Stomach smooth muscle (tissue), 2 donors: Measurements from ENCODE around the gene PPM1A.

Source experiments
- H3K27ac ChIP-seq: one replicate; pipeline ENCODE4 v1.7.0; 2013; ENCODE audit warnings: mild to moderate bottlenecking, low read length, inconsistent platforms
- H3K27me3 ChIP-seq, 2 donors: one replicate each; pipeline ENCODE4 v1.7.0; 2013; ENCODE audit warnings: low read length in 2 of 2; ENCODE audit not compliant: insufficient read depth in 2 of 2, control insufficient read depth in 1 of 2
- H3K36me3 ChIP-seq, 2 donors: one replicate each; pipeline ENCODE4 v1.7.0; 2013; ENCODE audit warnings: low read length in 2 of 2; ENCODE audit not compliant: control insufficient read depth in 2 of 2, insufficient read depth in 2 of 2
- H3K4me1 ChIP-seq: one replicate; pipeline ENCODE4 v1.7.0; 2013; ENCODE audit warnings: low read length; ENCODE audit not compliant: control insufficient read depth, insufficient read depth
- H3K4me3 ChIP-seq, 2 donors: one replicate each; pipeline ENCODE4 v1.7.0; 2013; ENCODE audit warnings: low read length in 2 of 2
- H3K9ac ChIP-seq, 2 donors: one replicate each; pipeline ENCODE4 v1.7.0; 2013; ENCODE audit warnings: low read length in 2 of 2, mild to moderate bottlenecking in 1 of 2
- H3K9me3 ChIP-seq, 2 donors: one replicate each; pipeline ENCODE4 v1.7.0; 2013; ENCODE audit warnings: low read length in 2 of 2; ENCODE audit not compliant: control insufficient read depth in 2 of 2
- donor health status: healthy.
- donor health status: Pancreatic carcinoma.

Gene PPM1A

GRCh38 chr14:60248697-60249318 lies at the start of gene PPM1A:
TSS of gene PPM1A (plus strand) at chr14:60249221. CDS start at chr14:60282704, 33,483 bp downstream.
- no peaks in the 10 kb centered on the region for H3K36me3 ChIP-seq
- no peaks in the 10 kb centered on the region for H3K27me3 ChIP-seq
- no peaks in the 10 kb centered on the region for H3K9me3 ChIP-seq
- peak within 1 kb of the TSS; percentile 94 to 99 for H3K9ac ChIP-seq
- H3K4me3 ChIP-seq: peak within 1 kb of the TSS; percentile 82 to 87
- peaks cover 12% of the 10 kb centered on the region for H3K4me1 ChIP-seq
- peak within 1 kb of the TSS; percentile 99 for H3K27ac ChIP-seq

DNA sequence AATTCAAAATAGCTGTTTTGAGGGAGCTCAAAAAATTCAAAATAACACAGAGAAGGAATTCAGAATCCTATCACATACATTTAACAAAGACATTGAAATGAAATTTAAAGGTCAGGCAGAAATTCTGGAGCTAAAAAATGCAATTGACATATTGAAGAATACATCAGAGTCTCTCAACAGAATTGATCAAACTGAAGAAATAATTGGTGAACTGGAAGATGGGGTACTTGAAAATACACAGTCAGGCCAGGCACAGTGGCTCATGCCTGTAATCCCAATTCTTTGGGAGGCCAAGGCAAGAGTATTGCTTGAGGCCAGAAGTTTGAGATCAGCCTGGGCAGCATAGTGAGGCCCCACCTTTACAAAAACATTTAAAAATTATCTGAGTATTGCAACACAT lies 49.7 kb upstream of the PPM1A start:
- Histone ChIP-seq H3K4me1 (no peaks in the 10 kb centered on the region), H3K36me3 (no peaks in the 10 kb centered on the region), H3K27ac (no peak overlapping the region), H3K4me3 (no peak overlapping the region), H3K9me3 (no peaks in the 10 kb centered on the region), H3K9ac (no peak overlapping the region), H3K27me3 (no peaks in the 10 kb centered on the region)

DNA sequence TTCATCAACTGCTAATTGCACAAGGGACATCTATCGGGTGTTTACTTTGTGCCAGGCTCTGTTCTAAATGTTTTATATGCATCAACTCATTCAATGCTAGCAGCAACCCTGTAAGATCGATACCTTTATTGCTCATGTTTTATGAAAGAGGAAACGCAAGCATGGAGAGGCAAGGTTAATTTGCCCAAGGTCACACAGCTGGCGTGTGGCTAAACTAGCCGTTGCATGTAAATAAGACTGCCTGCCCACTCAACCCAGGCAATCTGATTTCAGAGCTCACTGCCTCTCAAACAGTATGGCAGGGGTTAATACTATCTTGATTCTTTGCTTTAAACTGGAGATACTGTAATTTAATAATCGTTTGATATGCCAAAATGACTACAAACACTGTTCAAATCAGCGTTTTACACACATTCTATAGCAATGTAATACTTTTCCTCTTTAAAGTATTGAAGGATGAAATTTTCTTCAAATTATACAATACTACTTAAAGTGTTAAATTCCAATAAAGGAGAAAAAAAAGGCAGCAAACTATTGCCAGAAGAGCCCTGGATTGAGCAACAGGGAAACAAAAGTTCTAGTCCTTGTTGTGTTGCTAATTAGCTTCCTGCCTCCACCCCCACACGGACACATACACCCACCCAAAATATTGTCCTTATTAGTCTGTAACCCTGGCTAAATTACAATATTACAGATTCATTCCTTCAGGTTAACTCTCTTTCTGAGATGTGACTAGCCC lies 44.7 kb upstream of the PPM1A start:
- no peaks in the 10 kb centered on the region for H3K27me3 ChIP-seq

GRCh38 chr14:60204843-60205774 lies 43.9 kb upstream of the PPM1A start:
- no peak overlapping the region for H3K9ac ChIP-seq
- no peaks in the 10 kb centered on the region for H3K27me3 ChIP-seq
- no peak overlapping the region for H3K27ac ChIP-seq
- H3K4me3 ChIP-seq: no peak overlapping the region
- H3K9me3 ChIP-seq: no peaks in the 10 kb centered on the region
- no peaks in the 10 kb centered on the region for H3K36me3 ChIP-seq
- no peaks in the 10 kb centered on the region for H3K4me1 ChIP-seq

More for the DNA sequence above, 44.7 kb upstream of the PPM1A start:
- Histone ChIP-seq H3K36me3 (no peaks in the 10 kb centered on the region), H3K4me1 (no peaks in the 10 kb centered on the region), H3K9ac (no peak overlapping the region), H3K9me3 (no peaks in the 10 kb centered on the region), H3K27ac (no peak overlapping the region), H3K4me3 (no peak overlapping the region)

DNA sequence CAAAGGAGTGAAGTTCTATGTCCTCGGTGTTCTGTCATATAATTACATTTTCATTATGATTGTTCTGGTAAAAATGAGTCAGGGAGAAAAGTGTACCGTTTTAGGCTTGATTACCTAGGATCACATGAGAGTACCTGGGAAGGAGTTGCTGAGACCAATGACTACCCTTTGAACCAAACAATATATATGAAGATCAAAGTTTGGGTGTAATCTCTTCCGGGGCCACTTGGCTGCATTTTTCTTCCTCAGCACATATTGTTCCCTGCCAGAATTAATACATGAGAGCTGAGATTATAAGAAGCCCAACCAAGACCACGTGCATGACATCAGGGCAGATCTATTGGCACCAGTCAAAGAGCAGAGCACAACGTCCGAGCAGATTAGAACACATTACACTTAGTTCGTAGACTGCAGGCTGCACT lies 42.8 kb upstream of the PPM1A start:
- H3K36me3 ChIP-seq: no peaks in the 10 kb centered on the region
- no peaks in the 10 kb centered on the region for H3K27me3 ChIP-seq
- no peaks in the 10 kb centered on the region for H3K4me1 ChIP-seq
- H3K9ac ChIP-seq: no peak overlapping the region
- H3K27ac ChIP-seq: no peak overlapping the region
- no peaks in the 10 kb centered on the region for H3K9me3 ChIP-seq
- H3K4me3 ChIP-seq: no peak overlapping the region

DNA sequence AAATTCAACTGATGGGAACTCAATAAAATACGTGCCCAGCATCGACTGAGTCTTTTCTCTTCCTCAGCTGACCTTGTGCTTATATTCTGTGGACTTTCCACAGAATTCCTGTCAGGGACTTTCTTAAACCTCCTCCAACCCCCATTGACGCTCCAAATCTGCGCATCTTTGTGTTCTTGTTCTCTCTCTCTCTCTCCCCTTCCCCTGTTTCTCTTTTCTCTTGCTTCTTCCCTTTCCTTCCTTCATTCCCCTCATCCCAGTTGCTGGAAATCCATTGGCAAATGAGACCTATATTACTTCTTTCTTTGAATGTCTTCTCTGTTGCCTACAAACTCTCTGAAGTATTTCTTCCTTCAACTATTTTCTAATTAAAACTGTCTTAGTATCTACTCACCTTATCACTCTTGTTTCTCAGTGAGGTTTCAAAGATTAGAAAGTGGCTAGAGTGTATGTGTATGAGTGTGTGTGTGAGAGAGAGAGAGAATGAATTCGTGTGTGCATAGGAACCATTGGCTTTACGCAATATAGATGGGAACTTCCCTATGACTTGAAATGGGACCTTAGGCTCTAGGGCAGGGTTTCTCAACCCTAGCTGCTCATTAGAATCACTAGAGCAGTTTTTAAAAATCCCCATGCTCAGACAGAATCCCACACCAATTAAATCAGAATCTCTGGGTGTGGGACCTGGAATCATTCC lies 42.0 kb upstream of the PPM1A start:
- Histone ChIP-seq H3K36me3 (no peaks in the 10 kb centered on the region), H3K9me3 (no peaks in the 10 kb centered on the region), H3K4me1 (no peaks in the 10 kb centered on the region), H3K27me3 (no peaks in the 10 kb centered on the region), H3K27ac (no peak overlapping the region), H3K9ac (no peak overlapping the region), H3K4me3 (no peak overlapping the region)

DNA sequence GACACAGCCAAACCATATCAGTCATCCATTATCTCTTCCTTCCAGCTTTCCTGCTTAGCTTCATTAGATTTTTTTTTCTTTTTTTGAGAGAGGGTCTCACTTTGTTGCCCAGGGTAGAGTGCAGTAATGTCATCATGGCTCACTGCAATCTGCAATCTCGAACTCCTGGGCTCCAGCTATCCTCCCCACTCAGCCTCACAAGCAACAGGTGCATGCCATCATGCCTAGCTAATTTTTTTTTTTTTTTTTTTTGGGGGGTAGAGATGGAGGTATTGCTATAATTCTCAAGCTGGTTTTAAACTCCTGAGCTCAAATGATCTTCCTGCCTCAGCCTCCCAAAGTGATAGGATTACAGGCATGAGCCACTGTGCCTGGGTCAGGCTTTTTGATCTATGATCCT lies 38.3 kb upstream of the PPM1A start:
- no peak overlapping the region for H3K27ac ChIP-seq
- no peaks in the 10 kb centered on the region for H3K9me3 ChIP-seq
- no peak overlapping the region for H3K9ac ChIP-seq
- peaks cover 10% of the 10 kb centered on the region for H3K4me1 ChIP-seq
- no peaks in the 10 kb centered on the region for H3K27me3 ChIP-seq
- H3K4me3 ChIP-seq: no peak overlapping the region
- H3K36me3 ChIP-seq: no peaks in the 10 kb centered on the region

DNA sequence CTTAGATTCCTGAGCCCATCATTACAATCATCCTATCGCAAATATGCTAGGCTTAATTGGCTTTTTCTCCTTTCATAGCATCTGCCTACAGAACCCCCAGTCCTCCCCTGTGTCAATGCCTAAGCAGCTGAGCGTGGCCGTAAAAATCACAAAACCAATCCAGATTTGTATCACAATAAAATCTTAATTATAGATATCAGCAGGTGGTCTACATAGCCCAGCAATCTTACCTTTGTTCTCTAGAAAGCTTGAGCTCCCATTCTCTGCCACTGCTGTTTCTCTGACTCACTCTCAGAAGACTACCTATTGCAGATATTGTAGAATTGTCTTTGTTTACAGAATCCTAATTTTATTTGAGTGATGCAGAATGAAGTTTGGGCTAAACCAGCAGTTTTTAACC lies 37.9 kb upstream of the PPM1A start:
- Histone ChIP-seq H3K9ac (no peak overlapping the region), H3K9me3 (no peaks in the 10 kb centered on the region), H3K27ac (no peak overlapping the region), H3K4me3 (no peak overlapping the region), H3K36me3 (no peaks in the 10 kb centered on the region), H3K4me1 (peaks cover 13% of the 10 kb centered on the region), H3K27me3 (no peaks in the 10 kb centered on the region)

DNA sequence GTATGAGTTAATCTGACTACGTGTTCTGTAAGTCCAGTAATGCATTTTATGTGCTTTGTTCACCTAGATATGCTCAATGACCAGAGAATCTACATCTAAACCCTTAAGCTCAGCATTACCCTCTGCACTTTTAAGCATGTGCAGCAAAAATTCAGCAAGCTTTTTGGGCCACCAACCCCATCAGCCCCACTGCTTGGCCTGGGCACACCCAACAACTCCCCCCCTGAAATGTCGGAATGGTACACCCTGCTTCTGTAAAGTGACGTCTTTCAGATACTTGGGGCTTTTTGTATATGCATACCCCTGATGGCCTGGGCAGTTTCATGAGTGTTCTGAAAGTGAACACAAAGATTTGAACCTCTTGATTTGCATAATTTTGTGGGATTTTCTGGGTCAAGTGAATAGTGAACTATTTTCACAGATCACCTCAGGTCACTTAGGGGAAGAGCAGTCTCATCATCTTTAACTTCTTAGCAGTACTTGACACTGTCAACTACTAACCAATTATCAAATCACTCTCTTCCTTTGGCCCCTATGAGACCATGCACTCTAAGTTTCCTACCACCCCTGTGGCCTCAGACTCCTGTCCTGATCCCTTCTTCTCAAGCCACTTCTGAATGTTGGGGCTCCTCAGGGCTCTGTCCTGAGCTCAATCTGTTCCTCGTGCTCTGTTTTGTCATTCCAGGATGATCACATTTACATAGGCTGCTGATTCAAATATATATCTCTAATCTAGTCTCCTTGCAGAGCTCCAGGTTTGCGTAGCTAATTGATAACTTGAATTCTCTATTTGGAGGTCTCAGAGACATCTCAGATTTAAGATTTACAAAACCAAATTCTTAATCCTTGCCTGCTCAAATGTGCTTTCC lies 36.3 kb upstream of the PPM1A start:
- H3K4me1 ChIP-seq: peaks cover 27% of the 10 kb centered on the region
- no peaks in the 10 kb centered on the region for H3K9me3 ChIP-seq
- peak overlapping the region; percentile 18 for H3K27ac ChIP-seq
- no peak overlapping the region for H3K4me3 ChIP-seq
- H3K27me3 ChIP-seq: no peaks in the 10 kb centered on the region
- no peaks in the 10 kb centered on the region for H3K36me3 ChIP-seq
- no peak overlapping the region for H3K9ac ChIP-seq
